Activated T-helper 1 cell treated with Interleukin-2 at 50 U/mL for 16 hours (primary cell): ENCODE measurements around the gene CDC42EP3.

Experiments used
- DNase-seq: peaks from one replicate; pipeline ENCODE4 v3.0.0-alpha.2; 2020; ENCODE audit warnings: low read depth

CDC42EP3 gene

GRCh38 chr2:37656512-37657423 lies 14.7 kb downstream of the CDC42EP3 start:
- no peak for DNase-seq

GRCh38 chr2:37654932-37655841 lies 16.3 kb downstream of the CDC42EP3 start:
- DNase-seq, result no peak

GRCh38 chr2:37654419-37654818 lies 17.0 kb downstream of the CDC42EP3 start:
- DNase-seq, result no peak

- DNase-seq, result no peak
Observed at GRCh38 chr2:37653805-37654378, 17.6 kb downstream of the CDC42EP3 start.

DNA sequence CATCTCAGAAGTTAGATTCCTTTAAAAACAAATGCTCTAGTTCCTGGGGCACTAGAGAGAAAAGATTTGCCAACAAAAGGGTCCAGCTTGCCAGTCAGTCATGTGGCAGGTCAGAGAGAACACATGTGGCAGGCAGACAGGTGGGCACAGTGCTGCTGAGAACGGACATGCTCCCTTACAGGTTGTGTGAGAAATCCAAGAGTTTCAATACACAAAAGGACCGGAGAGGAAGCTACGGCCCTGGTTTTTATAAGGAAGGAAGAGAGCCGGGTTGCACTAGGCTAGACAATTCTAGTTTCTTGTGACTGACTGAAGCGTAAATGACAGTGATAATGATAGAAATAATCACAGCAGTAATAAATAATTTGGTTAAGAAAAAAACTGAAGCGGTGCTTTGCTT lies 18.3 kb downstream of the CDC42EP3 start:
- DNase-seq, result no peak

DNA sequence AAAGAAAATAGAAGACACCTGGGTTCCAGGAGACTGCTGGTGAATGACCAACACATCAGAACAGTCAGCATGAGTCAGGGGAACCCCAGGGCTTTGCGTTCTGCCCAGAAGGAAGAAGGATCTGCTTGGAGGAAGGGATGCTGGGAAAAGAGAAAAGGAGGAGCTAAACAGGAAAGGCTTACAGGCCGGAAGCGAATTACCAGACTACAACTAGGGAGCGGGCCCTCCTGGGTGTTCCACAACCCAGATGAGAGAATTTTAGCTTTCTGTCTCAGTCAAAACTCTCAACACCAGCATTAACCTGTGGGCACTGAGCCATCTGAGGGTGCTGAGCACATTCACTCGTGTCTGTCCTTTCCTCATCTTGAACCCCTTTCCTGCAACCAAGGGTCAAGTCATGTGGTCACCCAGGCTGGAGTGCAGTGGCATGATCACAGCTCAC lies 19.2 kb downstream of the CDC42EP3 start:
- no peak for DNase-seq

DNA sequence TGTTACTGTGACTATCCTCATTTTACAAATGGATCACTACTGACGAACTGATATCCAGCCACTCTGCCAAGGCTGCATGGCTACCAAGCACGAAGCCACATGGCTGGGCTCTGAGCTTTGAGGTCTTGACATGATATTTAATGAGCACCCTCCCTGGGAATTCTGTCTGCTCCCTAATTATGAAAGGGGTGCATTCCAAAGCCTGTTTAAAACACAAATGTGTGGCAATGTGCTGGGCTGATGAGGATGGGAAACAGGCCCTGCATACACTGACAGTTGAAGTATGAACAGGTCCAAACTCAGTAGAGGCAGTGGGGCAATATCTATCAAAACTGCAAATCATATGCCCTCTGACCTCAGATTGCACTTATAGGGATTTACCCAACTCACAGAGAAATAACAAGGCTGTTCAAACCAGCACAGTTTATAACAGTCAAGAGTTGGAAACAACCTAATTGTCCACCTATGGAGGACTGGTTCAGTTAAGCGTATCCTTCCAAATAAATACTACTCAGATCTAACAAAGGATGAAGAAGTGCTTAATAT lies 20.8 kb downstream of the CDC42EP3 start:
- no peak for DNase-seq

DNA sequence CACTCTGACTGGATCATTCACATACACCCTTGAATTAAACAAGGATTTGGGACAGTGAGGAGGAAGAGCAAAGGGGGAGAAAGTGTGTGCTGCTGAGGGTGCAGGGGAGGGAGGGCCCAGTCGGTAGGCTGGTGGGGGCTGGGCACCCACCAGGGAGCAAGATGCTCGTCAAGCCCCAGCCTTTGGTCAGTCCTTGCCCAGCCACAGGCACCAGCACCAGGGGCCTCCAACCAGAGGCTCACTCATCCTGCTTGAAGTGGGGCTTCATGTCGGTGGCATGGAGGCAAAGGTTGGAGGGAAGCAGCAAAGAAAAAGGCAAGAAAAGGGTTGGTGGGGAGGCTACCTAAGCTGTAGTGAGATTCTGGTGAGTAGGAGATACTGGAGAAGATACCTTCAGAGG lies 21.9 kb downstream of the CDC42EP3 start:
- no peak for DNase-seq

- peak; percentile 31 for DNase-seq
Observed at GRCh38 chr2:37648331-37649011, 23.0 kb downstream of the CDC42EP3 start.

DNA sequence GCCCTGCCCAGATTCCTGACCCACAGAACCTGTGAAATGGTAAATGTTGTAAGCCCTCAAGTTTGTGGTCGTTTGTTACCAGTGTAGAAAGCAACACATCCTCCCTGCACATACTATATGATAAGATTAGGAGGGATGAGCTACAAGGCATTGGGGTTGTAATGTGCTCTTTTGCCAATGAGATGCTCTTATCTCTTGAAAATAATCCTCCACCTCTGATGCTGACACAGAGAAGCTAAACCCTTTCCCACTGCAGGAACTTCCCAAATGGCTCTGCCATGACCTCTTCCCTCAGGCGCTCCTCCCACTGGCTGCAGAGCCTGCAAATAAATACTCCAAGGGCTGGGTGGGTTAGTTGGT lies 23.5 kb downstream of the CDC42EP3 start:
- DNase-seq, result no peak

DNA sequence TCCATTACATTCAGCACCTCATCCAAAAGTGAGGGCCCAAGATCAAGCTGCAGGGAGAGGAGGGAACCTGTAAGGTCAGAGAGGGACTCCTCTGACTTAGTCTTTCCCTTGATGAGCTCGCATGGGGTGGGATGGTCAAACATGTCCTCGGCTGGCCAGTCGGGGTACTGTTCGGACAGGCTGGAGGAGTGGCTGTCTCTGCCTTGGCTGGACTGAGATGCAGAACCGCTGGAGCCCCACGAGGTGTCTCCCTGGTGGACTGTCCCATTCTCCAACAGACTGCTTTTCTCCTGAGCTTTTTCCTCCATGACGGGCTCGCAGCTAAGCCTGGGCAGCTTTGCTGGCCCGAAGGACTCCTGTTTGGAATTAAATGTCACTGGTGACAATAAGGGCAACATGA lies 25.6 kb downstream of the CDC42EP3 start:
- no peak for DNase-seq

DNA sequence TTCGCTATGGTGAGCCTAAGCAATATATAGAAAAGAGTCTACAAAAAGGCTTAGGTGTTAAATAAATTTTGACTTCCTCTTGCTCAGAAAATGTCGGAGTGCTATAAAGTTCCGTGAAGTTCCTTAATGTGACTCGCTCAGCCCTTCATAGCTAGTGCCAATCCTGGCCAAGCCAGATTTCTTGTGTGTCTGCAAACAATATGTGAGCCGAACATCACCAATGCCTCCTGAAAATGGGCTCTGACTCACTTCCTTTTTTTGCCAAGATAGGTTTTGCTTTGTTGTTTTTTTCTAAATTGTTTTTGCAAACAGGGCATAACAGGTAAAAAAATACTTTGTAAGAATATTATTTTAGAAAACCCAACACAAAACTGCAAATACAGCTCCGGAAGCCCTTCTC lies 26.1 kb downstream of the CDC42EP3 start:
- DNase-seq, result no peak

GRCh38 chr2:37644191-37644590 lies 27.3 kb downstream of the CDC42EP3 start:
- DNase-seq, result no peak

- no peak for DNase-seq
Observed at GRCh38 chr2:37643730-37644078, 27.7 kb downstream of the CDC42EP3 start.

GRCh38 chr2:37642907-37643729 lies 28.3 kb downstream of the CDC42EP3 start:
- DNase-seq, result no peak

DNA sequence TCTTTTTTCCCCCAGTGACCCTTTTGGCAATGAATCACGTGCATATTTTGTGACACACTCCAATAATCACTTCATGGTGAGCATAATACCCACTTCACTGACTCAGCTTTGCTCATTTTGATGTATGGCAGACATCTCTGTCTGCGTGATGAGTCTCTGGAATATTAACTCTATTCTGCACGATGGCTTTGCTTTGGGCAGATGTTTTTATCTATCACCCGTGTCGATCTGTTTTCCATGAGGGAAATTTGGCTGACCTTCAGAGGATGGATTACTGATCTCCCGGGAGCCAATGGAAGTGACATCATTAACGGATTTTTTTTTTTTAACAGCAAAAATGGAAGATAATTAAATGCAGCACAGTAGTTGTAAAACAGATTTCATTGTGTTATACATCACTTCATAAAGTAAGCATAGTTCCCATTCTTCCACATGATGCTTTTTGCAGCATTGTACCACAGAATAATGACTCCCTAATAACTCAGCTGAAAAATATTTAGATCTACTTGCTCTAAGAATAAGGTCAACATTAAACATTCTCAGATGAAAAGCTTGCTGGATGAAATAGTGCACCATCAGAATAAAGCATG lies 29.8 kb downstream of the CDC42EP3 start:
- DNase-seq, result no peak

DNA sequence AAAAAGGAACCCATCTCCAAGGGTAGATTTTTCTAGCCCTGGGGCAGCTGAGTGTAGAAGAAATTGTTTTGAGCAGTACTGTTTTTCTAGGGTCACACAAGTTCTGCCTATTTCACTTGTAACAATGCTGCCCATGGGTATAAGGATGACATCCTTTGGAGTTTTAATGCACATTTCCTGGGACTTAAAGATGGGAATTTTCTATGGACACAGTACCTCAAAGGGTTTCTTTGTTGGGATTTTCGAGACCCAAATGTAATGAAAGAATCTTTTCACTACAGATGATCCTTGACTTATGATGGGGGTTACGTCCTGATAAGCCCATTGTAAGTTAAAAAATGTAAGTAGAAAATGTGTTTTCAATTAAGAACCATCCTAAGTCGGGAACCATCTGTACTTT lies 31.8 kb downstream of the CDC42EP3 start:
- DNase-seq, result no peak

DNA sequence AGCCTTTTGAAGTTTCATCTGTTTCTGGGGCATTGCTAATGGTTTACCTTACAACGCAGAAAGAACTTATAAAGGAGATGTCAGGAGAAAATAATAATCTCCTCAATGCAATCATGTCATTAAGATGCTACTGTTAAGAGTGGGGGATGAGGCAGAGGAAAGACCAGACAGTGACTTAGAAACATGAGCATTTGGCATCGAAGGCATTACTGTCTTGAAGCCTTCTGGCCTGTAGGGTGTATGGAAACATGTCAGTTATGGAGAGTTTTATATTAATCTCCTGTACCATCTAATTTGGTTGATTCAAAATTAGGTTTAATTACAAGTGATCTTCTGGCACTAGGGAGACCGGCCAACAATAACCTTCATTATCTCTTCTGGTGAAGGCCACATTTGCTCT lies 32.5 kb downstream of the CDC42EP3 start:
- no peak for DNase-seq

- no peak for DNase-seq
Observed at GRCh38 chr2:37637985-37638384, 33.5 kb downstream of the CDC42EP3 start.

DNA sequence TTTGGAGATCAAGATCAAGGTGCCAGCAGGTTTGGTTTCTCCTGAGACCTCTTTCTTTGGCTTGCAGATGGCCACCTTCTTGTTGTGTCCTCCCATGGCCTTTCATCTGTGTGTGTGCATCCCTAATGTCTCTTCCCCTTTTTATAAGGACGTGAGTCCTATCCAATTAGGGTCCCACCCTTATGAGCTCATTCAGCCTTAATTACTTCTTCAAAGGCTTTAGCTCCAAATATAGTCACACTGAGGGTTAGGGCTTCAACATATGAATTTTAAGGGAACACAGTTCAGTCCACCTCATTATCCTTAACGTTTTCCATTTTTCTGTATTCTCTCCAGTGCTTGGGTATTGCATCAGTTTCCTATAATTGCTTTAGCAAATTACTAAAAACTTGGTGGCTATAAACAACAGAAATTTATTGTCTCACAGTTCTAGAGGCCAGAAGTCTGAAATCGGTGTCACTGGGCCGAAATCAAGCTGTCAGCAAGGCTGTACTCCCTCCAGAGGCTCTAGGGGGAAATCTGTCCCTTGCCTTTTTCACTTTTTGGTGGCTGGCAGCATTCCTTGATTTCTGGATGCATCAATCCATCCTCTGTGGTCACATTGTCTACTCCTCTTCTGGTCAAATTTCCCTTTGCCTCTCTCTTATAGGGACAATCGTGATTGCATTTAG lies 34.1 kb downstream of the CDC42EP3 start:
- no peak for DNase-seq
